Fibroblast of pulmonary artery (primary cell): Measurements from ENCODE around the gene DLGAP1.

Experiments
- DNase-seq: peaks from one replicate; pipeline ENCODE4 v3.0.0-alpha.2; 2010; ENCODE audit warnings: low read depth
- H3K4me3 ChIP-seq: replicated peaks from 2 replicates; pipeline ENCODE4 v1.5.1; 2011; ENCODE audit warnings: low read depth, mild to moderate bottlenecking, control low read depth, low read length, moderate library complexity
- CTCF ChIP-seq: IDR thresholded peaks from 2 replicates; pipeline ENCODE4 v1.5.1; 2011; ENCODE audit warnings: mild to moderate bottlenecking, control low read depth, low read length, inconsistent platforms; ENCODE audit errors: missing control alignments

Gene DLGAP1

GRCh38 chr18:4264347-4264791 is 190.7 kb downstream of the DLGAP1 start:
- DNase-seq, result no peak
- no peak for TF ChIP-seq CTCF
- no peak overlapping the region for H3K4me3 ChIP-seq

- no peak for DNase-seq
- no peak for TF ChIP-seq CTCF
- no peak overlapping the region for H3K4me3 ChIP-seq
Measured at GRCh38 chr18:4260107-4260506, 195.0 kb downstream of the DLGAP1 start.

GRCh38 chr18:4256766-4257417 is 198.2 kb downstream of the DLGAP1 start:
- H3K4me3 ChIP-seq, result no peak overlapping the region
- no peak for TF ChIP-seq CTCF
- no peak for DNase-seq

GRCh38 chr18:4254840-4255239 is 200.3 kb downstream of the DLGAP1 start:
- TF ChIP-seq CTCF, result no peak
- no peak for DNase-seq
- no peak overlapping the region for H3K4me3 ChIP-seq

- H3K4me3 ChIP-seq, result no peak overlapping the region
- no peak for TF ChIP-seq CTCF
- no peak for DNase-seq
Measured at GRCh38 chr18:4252829-4253228, 202.3 kb downstream of the DLGAP1 start.

GRCh38 chr18:4251873-4252272 is 203.2 kb downstream of the DLGAP1 start:
- H3K4me3 ChIP-seq, result no peak overlapping the region
- DNase-seq, result no peak
- no peak for TF ChIP-seq CTCF

- H3K4me3 ChIP-seq, result no peak overlapping the region
- DNase-seq, result no peak
- no peak for TF ChIP-seq CTCF
Measured at GRCh38 chr18:4251206-4251605, 203.9 kb downstream of the DLGAP1 start.
